ENCODE measurements around the gene DEFB108B. TPM values are rescaled to one million over a fixed set of nuclear protein-coding genes. Genes with fewer than 3 reads are reported as not detected.
"Not testable (repeated sequence)": the region's sequence is repeated elsewhere in the genome, so short reads cannot be mapped to it uniquely, and the experiment has no call there.

Gene DEFB108B
- total RNA-seq, 2 experiments from 2014 or later: not detected

- not testable (repeated sequence) for H3K27me3 Mint-ChIP-seq
- H3K36me3 Mint-ChIP-seq: peaks cover 18% of the 10 kb centered on the region
These were observed 34.2 kb downstream of the DEFB108B start for GRCh38 chr11:71867209-71867608.

GRCh38 chr11:71869931-71870330 is 36.9 kb downstream of the DEFB108B start:
- H3K36me3 Mint-ChIP-seq: peaks cover 23% of the 10 kb centered on the region
- H3K9me3 Mint-ChIP-seq, DNase-seq, H3K27ac Mint-ChIP-seq, H3K4me3 Mint-ChIP-seq, H3K27me3 Mint-ChIP-seq, H3K4me1 Mint-ChIP-seq: not testable (repeated sequence)

More at GRCh38 chr11:71867209-71867608, 34.2 kb downstream of the DEFB108B start:
- not testable (repeated sequence) for H3K4me1 Mint-ChIP-seq, DNase-seq, H3K27ac Mint-ChIP-seq, H3K4me3 Mint-ChIP-seq, H3K9me3 Mint-ChIP-seq

- not testable (repeated sequence) for H3K4me3 Mint-ChIP-seq, H3K9me3 Mint-ChIP-seq, H3K27me3 Mint-ChIP-seq
These were observed 37.7 kb downstream of the DEFB108B start for GRCh38 chr11:71870661-71871060.

GRCh38 chr11:71876262-71876661 is 43.3 kb downstream of the DEFB108B start:
- peaks cover 11% of the 10 kb centered on the region for H3K36me3 Mint-ChIP-seq
- H3K9me3 Mint-ChIP-seq, H3K4me1 Mint-ChIP-seq, H3K4me3 Mint-ChIP-seq, DNase-seq, H3K27ac Mint-ChIP-seq, H3K27me3 Mint-ChIP-seq: not testable (repeated sequence)

More at GRCh38 chr11:71870661-71871060, 37.7 kb downstream of the DEFB108B start:
- H3K36me3 Mint-ChIP-seq: peaks cover 25% of the 10 kb centered on the region
- not testable (repeated sequence) for H3K4me1 Mint-ChIP-seq, DNase-seq, H3K27ac Mint-ChIP-seq

- H3K4me3 Mint-ChIP-seq, H3K27me3 Mint-ChIP-seq, H3K36me3 Mint-ChIP-seq, H3K9me3 Mint-ChIP-seq, H3K4me1 Mint-ChIP-seq, H3K27ac Mint-ChIP-seq, DNase-seq: not testable (repeated sequence)
These were observed 45.1 kb downstream of the DEFB108B start, which contains the start of gene DEFB131B for GRCh38 chr11:71878059-71878458. Gene DEFB131B (plus strand): TSS chr11:71878453. CDS start chr11:71878453, 0 bp downstream.

GRCh38 chr11:71885806-71886205 is 52.8 kb downstream of the DEFB108B start:
- not testable (repeated sequence) for H3K9me3 Mint-ChIP-seq, H3K36me3 Mint-ChIP-seq, H3K27ac Mint-ChIP-seq, H3K4me3 Mint-ChIP-seq, H3K4me1 Mint-ChIP-seq, DNase-seq, H3K27me3 Mint-ChIP-seq

Other genes with a start within 250 kb of the DEFB108B start
- not detected for gene DEFB131B, start 45.3 kb downstream of the DEFB108B start, total RNA-seq
- gene XNDC1N, start 95.4 kb downstream of the DEFB108B start, total RNA-seq: 10 to 100 TPM; 10.8 to 12.4 TPM
- 10 to 100 TPM; 28.3 to 30.7 TPM for gene RNF121, start 95.8 kb downstream of the DEFB108B start, total RNA-seq
- gene IL18BP, start 165.7 kb downstream of the DEFB108B start, total RNA-seq: 1 to 10 TPM; 6.9 to 7.4 TPM
- gene NUMA1, start 247.3 kb downstream of the DEFB108B start, total RNA-seq: 100 to 1,000 TPM; 120 to 121 TPM
- gene LRRC51, start 247.7 kb downstream of the DEFB108B start, total RNA-seq: 10 to 100 TPM in 1 of 2 experiments, 1 to 10 TPM in 1; 7.0 to 10.0 TPM